Retinal pigment epithelial cell (primary cell): ENCODE measurements around the gene PRR33.

Experiments used
- DNase-seq: peaks from one replicate; pipeline ENCODE4 v3.0.0-alpha.2; 2010; ENCODE audit warnings: low read depth
- H3K4me3 ChIP-seq: 2 replicates; pipeline ENCODE4 v1.5.1; 2011; ENCODE audit warnings: mild to moderate bottlenecking, low read length, control low read depth, moderate library complexity
- TF ChIP-seq, protein P1 (sequence below): conservative IDR thresholded peaks from 2 replicates; pipeline ENCODE4 v1.5.1; 2011; ENCODE audit warnings: low read depth, low read length, control low read depth, inconsistent platforms

PRR33 gene

DNA sequence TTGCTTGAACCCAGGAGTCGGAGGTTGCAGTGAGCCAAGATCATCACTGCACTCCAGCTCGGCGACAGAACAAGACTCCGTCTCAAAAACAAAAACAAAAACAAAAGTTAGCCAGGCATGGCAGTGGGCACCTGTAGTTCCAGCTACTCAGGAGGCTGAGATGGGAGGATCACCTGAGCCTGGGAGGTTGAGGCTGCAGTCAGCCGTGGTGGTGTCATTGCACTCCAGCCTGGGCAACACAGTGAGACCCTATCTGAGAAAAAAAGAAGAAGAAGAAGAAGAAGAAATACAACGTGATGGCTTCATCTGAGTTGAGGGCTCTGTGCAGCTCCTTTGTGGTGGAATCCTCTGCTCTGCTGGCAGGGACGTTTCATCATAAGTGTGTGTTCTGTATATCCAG, 17.8 kb upstream of the PRR33 start:
- TF ChIP-seq, protein P1, sequence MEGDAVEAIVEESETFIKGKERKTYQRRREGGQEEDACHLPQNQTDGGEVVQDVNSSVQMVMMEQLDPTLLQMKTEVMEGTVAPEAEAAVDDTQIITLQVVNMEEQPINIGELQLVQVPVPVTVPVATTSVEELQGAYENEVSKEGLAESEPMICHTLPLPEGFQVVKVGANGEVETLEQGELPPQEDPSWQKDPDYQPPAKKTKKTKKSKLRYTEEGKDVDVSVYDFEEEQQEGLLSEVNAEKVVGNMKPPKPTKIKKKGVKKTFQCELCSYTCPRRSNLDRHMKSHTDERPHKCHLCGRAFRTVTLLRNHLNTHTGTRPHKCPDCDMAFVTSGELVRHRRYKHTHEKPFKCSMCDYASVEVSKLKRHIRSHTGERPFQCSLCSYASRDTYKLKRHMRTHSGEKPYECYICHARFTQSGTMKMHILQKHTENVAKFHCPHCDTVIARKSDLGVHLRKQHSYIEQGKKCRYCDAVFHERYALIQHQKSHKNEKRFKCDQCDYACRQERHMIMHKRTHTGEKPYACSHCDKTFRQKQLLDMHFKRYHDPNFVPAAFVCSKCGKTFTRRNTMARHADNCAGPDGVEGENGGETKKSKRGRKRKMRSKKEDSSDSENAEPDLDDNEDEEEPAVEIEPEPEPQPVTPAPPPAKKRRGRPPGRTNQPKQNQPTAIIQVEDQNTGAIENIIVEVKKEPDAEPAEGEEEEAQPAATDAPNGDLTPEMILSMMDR = no peak
- no peak for DNase-seq

DNA sequence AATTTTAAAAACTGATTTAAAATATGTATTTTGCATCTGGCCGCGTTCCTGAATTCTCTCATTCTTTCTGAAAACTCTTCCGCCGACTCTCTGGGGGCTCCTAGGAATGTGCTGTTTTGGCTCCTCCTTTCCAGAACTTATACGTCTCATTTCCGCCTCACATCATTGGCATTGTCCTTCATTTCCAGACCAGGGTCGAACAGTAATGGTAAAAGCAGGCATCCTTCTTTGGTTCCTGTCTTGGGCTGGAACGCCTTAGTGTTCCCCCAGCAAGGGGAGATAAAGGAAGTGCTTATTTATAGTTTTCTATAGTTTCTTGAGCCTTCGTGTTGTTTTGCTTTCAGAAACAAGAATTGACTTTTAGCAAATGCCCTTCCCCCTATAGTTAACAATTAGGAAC, 16.9 kb upstream of the PRR33 start:
- DNase-seq = no peak
- TF ChIP-seq, protein P1 = no peak
- H3K4me3 ChIP-seq = no peak overlapping the region

More for the DNA sequence above, 17.8 kb upstream of the PRR33 start:
- H3K4me3 ChIP-seq = no peak overlapping the region

DNA sequence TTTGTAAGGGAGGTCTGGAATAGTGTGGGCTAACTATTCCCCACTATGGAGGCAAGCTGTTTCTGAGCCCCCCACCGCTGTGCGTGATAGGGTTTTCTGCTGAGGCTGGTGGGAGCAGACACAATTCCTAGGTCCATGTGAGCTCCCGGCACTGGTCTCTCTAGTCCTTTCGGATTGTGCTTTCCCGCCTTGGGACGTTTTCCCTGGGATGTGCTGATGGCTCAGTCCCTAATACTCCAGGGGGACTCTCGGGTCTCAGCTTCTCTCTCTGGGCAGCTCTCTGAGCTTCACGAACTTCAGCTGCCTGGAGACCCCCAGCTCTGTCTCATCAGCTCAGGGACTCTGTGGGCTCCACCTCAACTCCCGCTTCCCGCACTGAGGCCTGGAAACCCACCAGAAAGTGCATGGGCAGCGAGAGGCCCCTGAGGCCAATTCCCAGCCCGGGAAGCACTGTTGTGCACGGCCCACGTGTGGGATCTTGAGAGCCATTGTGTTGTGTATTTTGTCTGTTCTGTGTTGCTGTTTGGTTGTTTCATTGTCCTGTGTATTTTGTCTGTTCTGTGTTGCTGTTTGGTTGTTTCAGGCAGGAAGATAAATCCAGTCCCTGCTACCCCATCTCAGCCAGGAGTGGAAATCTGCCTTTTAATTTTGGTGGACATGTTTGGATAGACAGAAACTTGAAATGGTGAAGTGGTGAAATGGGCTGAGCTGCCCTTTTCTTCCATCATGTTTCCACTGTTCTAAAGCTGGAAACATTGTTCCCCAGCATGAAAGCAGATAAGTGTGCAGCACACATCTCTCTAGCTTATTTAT, 15.1 kb upstream of the PRR33 start:
- TF ChIP-seq, protein P1 = no peak
- DNase-seq = no peak
- no peak overlapping the region for H3K4me3 ChIP-seq

DNA sequence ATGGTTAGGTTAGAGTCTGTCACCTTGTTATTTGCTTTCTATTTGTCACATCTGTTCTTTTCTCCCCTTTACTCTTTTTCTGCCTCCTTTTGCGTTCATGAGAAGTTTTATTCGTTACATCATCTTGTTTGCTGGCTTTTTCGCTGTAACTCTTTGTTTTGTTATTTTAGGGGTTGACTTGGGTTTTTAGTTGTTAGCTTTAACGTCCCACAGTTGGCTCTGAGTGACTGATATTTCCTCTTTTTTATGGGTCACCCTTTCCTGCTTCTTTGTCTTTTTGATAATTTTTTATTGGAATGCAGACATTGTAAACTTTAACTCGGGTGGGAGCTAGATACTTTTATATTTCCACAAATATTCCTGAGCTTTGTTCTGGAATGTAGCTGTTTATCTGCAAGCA, 14.5 kb upstream of the PRR33 start:
- no peak for DNase-seq
- H3K4me3 ChIP-seq = no peak overlapping the region
- TF ChIP-seq, protein P1 = no peak

DNA sequence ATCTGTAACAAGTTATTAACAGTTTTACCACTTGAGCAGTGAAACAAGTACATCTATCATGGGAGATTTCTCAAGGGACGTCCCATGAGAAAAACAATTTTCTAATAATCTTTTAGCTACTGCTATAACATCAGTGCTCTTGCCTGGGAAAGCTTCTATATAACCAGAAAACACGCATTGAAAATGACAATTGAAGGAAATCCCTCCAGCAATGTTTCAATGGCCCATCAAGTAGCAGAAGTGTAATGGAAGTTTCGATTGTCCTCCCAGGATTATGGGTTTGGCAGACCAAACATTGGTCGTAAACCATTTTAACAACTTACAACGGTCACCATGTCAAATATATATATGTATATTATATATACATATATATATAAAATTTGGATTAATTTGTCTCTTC, 8.0 kb upstream of the PRR33 start:
- no peak for DNase-seq
- no peak overlapping the region for H3K4me3 ChIP-seq
- TF ChIP-seq, protein P1 = no peak

DNA sequence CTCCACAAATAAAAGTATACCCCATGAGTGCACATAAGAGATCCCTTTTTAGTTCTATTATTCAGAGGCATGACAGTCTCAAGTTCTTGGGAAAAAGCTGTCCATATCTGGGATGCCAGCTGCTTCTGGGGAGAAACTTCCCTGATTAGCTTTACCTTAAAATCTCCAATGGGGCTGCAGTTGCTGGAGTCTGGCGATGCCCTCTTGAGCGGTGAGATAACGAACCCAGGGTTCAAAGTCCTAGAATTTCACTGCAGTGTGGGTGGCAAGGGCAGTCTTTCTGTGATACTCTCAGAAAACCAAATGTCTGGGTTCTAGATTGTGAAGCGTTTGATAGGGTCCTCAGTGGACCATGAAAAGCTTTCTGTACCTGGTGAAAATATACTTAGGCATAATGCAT, 7.4 kb upstream of the PRR33 start:
- DNase-seq = no peak
- no peak overlapping the region for H3K4me3 ChIP-seq
- TF ChIP-seq, protein P1 = no peak

DNA sequence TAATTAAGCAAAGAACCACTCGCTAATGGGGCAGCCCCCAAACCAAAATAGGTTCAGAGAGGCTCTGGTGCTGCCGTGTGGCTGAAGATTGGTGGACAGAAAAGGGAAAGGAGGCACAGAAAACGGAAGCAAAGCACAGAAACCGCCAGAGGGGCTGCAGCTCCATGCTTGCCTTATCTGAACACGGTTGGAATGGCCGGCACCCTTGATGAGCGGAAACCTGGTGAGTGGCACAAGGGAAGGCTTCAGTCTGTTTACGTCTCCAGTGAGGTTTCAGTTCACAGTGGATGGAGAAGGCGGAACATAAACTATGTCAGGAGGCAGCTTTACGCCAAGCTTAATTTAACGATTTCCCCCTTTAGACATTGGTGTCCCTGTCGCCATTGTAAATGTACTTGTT, 5.2 kb upstream of the PRR33 start:
- DNase-seq = no peak
- TF ChIP-seq, protein P1 = no peak
- H3K4me3 ChIP-seq = no peak overlapping the region
